Lower leg skin (tissue), 4 donors: ENCODE measurements around the gene BCL2L1. TPM values are rescaled to one million over a fixed set of nuclear protein-coding genes. Genes with fewer than 3 reads are reported as not detected.
A peak's percentile ranks its signal among the peaks of the same experiment; 100 is the strongest.

Experiments used
- DNase-seq, 2 donors: peaks; one replicate each; pipeline ENCODE4 v3.0.0-alpha.2; 2019; ENCODE audit warnings: low spot score in 2 of 2
- H3K4me3 ChIP-seq: fragments of 200-600 bp; sonication (generic); 2 replicates; pipeline ENCODE4 v1.5.1; 2017; ENCODE audit warnings: mild to moderate bottlenecking, low read depth; ENCODE audit not compliant: poor library complexity, severe bottlenecking
- POLR2A ChIP-seq, 2 donors: fragments of 450-650 bp; IDR thresholded peaks; one replicate each; pipeline ENCODE4 v1.6.1; 2016 to 2017; ENCODE audit warnings: antibody characterized with exemption in 2 of 2, mild to moderate bottlenecking in 1 of 2, moderate library complexity in 1 of 2
- WGBS, 2 donors: methylation state at CpG; one replicate each; pipeline ENCODE4 v1.1.5; 2018; 5-methylcytosine and 5-hydroxymethylcytosine counted together
- intact Hi-C: fragments of 100-400 bp; cut with DNase I; formaldehyde crosslinking; loops from one replicate; pipeline ENCODE4 v1.15.0; 2023; ENCODE audit warnings: low total_unique reads
- total RNA-seq, 4 donors: library from RNA; depleted of rRNA; stranded (reverse); fragments of >200 nt; gene quantifications; one replicate each; pipeline ENCODE4 v1.1.0, GENCODE V29; 2016
- TF ChIP-seq, protein P1 (sequence below), 3 donors: fragments of 450-650 bp; IDR thresholded peaks; one replicate each; pipeline ENCODE4 v1.5.1; 2016; ENCODE audit warnings: antibody characterized with exemption in 3 of 3, mild to moderate bottlenecking in 3 of 3, moderate library complexity in 2 of 3

BCL2L1 gene
- total RNA-seq, 4 donors from 2014 or later, result 115 to 152 (median 125) TPM

DNA sequence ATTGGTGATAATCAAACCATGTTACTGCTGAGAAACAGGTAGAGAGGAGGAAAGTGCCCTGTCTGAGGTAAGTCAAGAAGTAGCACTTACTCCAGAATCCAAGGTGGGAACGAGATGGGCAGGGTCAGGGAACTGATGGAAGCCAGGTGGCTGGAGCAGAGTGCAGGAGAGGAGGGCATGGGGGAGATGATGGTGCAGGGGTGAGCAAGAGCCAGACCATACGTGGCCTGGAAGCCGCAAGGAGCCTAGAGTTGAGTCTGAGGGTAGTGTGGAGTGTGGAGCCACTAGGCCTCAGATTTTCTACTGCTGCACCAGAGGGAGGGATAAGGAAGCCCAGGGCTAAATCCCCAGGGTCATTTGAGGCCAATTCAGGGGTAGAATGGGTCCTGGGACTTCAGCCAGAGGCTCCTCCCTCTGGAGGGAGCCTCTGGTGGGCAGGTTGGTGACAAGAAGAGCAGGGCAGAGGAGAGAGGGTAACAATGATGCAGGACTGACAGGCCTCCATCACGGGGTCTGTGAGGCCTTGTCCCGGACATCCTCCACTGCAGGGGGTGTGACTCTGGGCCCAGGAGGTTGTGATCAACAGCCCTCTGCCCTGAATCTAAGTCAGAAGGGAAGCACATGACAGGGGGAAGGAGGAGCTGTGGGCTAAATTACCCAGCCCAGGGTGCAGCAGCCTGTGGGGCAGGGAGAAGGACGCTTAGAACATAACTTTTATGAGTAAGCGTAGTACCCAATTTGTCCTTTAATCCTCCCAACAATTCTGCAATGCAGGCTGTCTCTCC, 56.2 kb downstream of the BCL2L1 start:
- intact Hi-C loops, result no loop called here
- WGBS, 2 donors, result 55 to 56% methylated on average over 7 of the region's 7 CpGs
- DNase-seq, result peak; percentile 83 to 95
- no peak overlapping the region for H3K4me3 ChIP-seq
- TF ChIP-seq, protein P1, sequence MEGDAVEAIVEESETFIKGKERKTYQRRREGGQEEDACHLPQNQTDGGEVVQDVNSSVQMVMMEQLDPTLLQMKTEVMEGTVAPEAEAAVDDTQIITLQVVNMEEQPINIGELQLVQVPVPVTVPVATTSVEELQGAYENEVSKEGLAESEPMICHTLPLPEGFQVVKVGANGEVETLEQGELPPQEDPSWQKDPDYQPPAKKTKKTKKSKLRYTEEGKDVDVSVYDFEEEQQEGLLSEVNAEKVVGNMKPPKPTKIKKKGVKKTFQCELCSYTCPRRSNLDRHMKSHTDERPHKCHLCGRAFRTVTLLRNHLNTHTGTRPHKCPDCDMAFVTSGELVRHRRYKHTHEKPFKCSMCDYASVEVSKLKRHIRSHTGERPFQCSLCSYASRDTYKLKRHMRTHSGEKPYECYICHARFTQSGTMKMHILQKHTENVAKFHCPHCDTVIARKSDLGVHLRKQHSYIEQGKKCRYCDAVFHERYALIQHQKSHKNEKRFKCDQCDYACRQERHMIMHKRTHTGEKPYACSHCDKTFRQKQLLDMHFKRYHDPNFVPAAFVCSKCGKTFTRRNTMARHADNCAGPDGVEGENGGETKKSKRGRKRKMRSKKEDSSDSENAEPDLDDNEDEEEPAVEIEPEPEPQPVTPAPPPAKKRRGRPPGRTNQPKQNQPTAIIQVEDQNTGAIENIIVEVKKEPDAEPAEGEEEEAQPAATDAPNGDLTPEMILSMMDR (IDR thresholded peaks at IDR 0.05), result no peak
- no peak for TF ChIP-seq POLR2A (IDR thresholded peaks at IDR 0.05)

GRCh38 chr20:31665753-31666152, 56.9 kb downstream of the BCL2L1 start:
- TF ChIP-seq POLR2A (IDR thresholded peaks at IDR 0.05), result no peak
- TF ChIP-seq, protein P1 (IDR thresholded peaks at IDR 0.05), result no peak
- DNase-seq, result no peak
- no peak overlapping the region for H3K4me3 ChIP-seq
- WGBS, 2 donors, result 90% methylated on average over 10 of the region's 10 CpGs
- intact Hi-C loops, result no loop called here

DNA sequence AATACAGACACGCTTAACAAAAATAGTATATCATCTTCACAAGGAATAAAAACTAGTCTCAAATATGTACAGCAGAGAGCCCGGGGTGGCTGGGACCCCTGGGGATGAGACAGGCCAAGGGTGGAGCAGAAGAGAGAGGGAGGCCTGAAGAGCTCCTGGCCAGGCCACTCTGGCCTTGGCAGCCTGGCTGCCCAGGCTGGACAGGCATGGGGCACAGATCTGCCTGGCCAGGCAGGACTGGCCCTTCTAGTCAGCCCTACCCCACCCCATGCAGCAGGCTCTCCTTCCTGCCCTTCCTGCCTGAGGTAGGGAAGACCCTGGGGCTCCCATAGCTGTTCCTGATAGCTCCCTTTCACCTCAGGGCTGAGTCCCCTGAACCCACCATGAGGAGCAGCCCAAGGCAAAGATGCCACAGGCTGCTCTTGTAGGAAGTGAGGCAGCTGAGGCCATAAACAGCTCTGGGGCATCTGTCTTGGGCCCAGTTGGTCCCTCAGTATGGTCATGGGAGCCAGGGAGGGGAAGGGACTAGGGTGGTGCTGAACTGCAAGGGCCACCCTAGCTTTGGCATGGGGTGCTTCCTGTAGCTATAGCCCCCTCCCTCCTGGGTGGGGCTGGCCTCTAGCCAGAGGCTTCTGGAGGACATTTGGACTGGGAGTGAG, 57.8 kb downstream of the BCL2L1 start:
- DNase-seq, result no peak
- no peak overlapping the region for H3K4me3 ChIP-seq

GRCh38 chr20:31663838-31664695, 58.6 kb downstream of the BCL2L1 start:
- intact Hi-C loops, result loop anchor here (5.0 kb wide), 1 partner anchor 58 kb away; the partner anchor contains the start of gene BCL2L1
- 66 to 69% methylated on average over 11 of the region's 11 CpGs for WGBS, 2 donors
- no peak for DNase-seq
- H3K4me3 ChIP-seq, result no peak overlapping the region
- no peak for TF ChIP-seq POLR2A (IDR thresholded peaks at IDR 0.05)
- TF ChIP-seq, protein P1 (IDR thresholded peaks at IDR 0.05), result no peak

More for the DNA sequence above, 57.8 kb downstream of the BCL2L1 start:
- 62 to 66% methylated on average over 2 of the region's 2 CpGs for WGBS, 2 donors
- intact Hi-C loops, result loop anchor here (5.0 kb wide), 1 partner anchor 57 kb away; the partner anchor contains the start of gene BCL2L1
- TF ChIP-seq, protein P1 (IDR thresholded peaks at IDR 0.05), result no peak
- TF ChIP-seq POLR2A (IDR thresholded peaks at IDR 0.05), result no peak

GRCh38 chr20:31663524-31663837, 59.2 kb downstream of the BCL2L1 start:
- no peak overlapping the region for H3K4me3 ChIP-seq
- 92 to 93% methylated on average over 2 of the region's 2 CpGs for WGBS, 2 donors
- TF ChIP-seq, protein P1 (IDR thresholded peaks at IDR 0.05), result no peak
- no peak for TF ChIP-seq POLR2A (IDR thresholded peaks at IDR 0.05)
- intact Hi-C loops, result loop anchor here (5.0 kb wide), 1 partner anchor 59 kb away; the partner anchor contains the start of gene BCL2L1
- DNase-seq, result no peak
